Psoas muscle (tissue), 8 donors: ENCODE measurements around the gene TCERG1L. TPM values are rescaled to one million over a fixed set of nuclear protein-coding genes. Genes with fewer than 3 reads are reported as not detected.

Source experiments
- ATAC-seq, 4 donors: fragments of 200-7000 bp; cut with Tn5 transposase; one replicate each; pipeline ENCODE4 v1.9.1; 2020; ENCODE audit warnings: moderate library complexity in 3 of 4, mild to moderate bottlenecking in 2 of 4
- DNase-seq, 2 donors: peaks; one replicate each; pipeline ENCODE4 v3.0.0-alpha.2; 2020
- H3K27ac ChIP-seq: fragments of 200-600 bp; one replicate; pipeline ENCODE4 v1.8.0; 2022
- H3K27me3 ChIP-seq, 3 donors: fragments of 200-600 bp in 1 of 3; one replicate each; pipeline versions ENCODE4 v1.6.1 to v1.8.0; 2013 to 2022; ENCODE audit warnings: low read length in 2 of 3, mild to moderate bottlenecking in 2 of 3, moderate library complexity in 1 of 3; ENCODE audit not compliant: insufficient read depth in 3 of 3
- H3K36me3 ChIP-seq, 2 donors: fragments of 200-600 bp in 1 of 2; one replicate each; pipeline versions ENCODE4 v1.6.1 to v1.8.0; 2013 to 2022; ENCODE audit warnings: low read depth in 1 of 2, mild to moderate bottlenecking in 1 of 2, moderate library complexity in 1 of 2; ENCODE audit not compliant: insufficient read depth in 1 of 2
- H3K4me1 ChIP-seq: fragments of 200-600 bp; one replicate; pipeline ENCODE4 v1.8.0; 2022
- H3K4me3 ChIP-seq: fragments of 200-600 bp; one replicate; pipeline ENCODE4 v1.8.0; 2022; ENCODE audit warnings: mild to moderate bottlenecking
- H3K9me3 ChIP-seq: fragments of 200-600 bp; one replicate; pipeline ENCODE4 v1.8.0; 2022
- CTCF ChIP-seq: fragments of 200-600 bp; IDR thresholded peaks from one replicate; pipeline ENCODE4 v1.8.0; 2022; ENCODE audit warnings: antibody characterized with exemption
- WGBS, 3 donors: extraction: QIAGEN DNeasy Blood & Tissue Kit; methylation state at CpG; one replicate each; pipeline versions ENCODE4 v1.1.6 to v1.1.7; 2013; 5-methylcytosine and 5-hydroxymethylcytosine counted together
- intact Hi-C, 2 donors: fragments of 100-400 bp; cut with DNase I; formaldehyde crosslinking; loops; one replicate each; pipeline versions ENCODE4 v1.11.0 to v1.14.2; 2022
- polyA plus RNA-seq, 3 donors: library from polyadenylated mRNA; stranded (reverse); fragments of 200-250 nt; gene quantifications; one replicate each; pipeline ENCODE4 v1.2.3, GENCODE V29; 2013
- total RNA-seq, 4 donors: library from RNA; stranded (reverse); fragmentation: NEBNext Ultra II Directional in 2 of 4; extraction: Animal tissue kit (Norgen Biotek cat#: 25700) in 2 of 4; gene quantifications; one replicate each; pipeline versions ENCODE4 v1.2.1 to v1.2.4, GENCODE V29; 2021 to 2023
- donor health status: healthy with polysubstance abuse.
- donor health status: DM: no; HTN: no; CAD: no; lungs with moderate emphysema.
- donor health status: Bipolar disorder and iron deficiency.
- donor health status: healthy.
- donor health status: DM: yes; HTN: yes; CAD: no.
- donor health status: DM: no; HTN: no; CAD: no.
- donor health status: DM: no; HTN: no; CAD: no.
- donor health status: DM: yes; HTN: yes; CAD: no.

Gene TCERG1L
- total and polyA plus RNA-seq, 7 donors, result 0.01 TPM; not detected in 6

GRCh38 chr10:131174651-131175540 lies 136.6 kb downstream of the TCERG1L start:
- H3K27ac ChIP-seq, result no peak overlapping the region
- WGBS, 3 donors, result 70 to 78% (median 76%) methylated on average over 15 of the region's 15 CpGs
- H3K4me3 ChIP-seq, result no peak overlapping the region
- ATAC-seq (no peak), DNase-seq (no peak)
- H3K9me3 ChIP-seq, result no peaks in the 10 kb centered on the region
- TF ChIP-seq CTCF, result no peak
- no peaks in the 10 kb centered on the region for H3K4me1 ChIP-seq
- intact Hi-C loops, result no loop called here
- H3K36me3 ChIP-seq, result no peaks in the 10 kb centered on the region
- peaks cover 0 to 23% (median 3%) of the 10 kb centered on the region in 3 donors for H3K27me3 ChIP-seq

- Histone ChIP-seq H3K9me3 (no peaks in the 10 kb centered on the region), H3K36me3 (no peaks in the 10 kb centered on the region), H3K27ac (no peak overlapping the region), H3K4me1 (no peaks in the 10 kb centered on the region), H3K27me3 (peaks cover 0 to 17% (median 3%) of the 10 kb centered on the region in 3 donors), H3K4me3 (no peak overlapping the region)
- no peak for TF ChIP-seq CTCF
- ATAC-seq (no peak), DNase-seq (no peak)
- intact Hi-C loops, result no loop called here
- WGBS, 3 donors, result 28 to 39% (median 28%) methylated on average over 10 to 13 of the region's 13 CpGs
Measured at GRCh38 chr10:131174211-131174565, 137.3 kb downstream of the TCERG1L start.

GRCh38 chr10:131173484-131174210 lies 137.9 kb downstream of the TCERG1L start:
- Histone ChIP-seq H3K4me1 (no peaks in the 10 kb centered on the region), H3K27ac (no peak overlapping the region), H3K9me3 (no peaks in the 10 kb centered on the region), H3K36me3 (no peaks in the 10 kb centered on the region), H3K27me3 (peaks cover 0 to 13% (median 3%) of the 10 kb centered on the region in 3 donors), H3K4me3 (no peak overlapping the region)
- WGBS, 3 donors, result 69 to 75% (median 75%) methylated on average over 12 of the region's 12 CpGs
- ATAC-seq (no peak), DNase-seq (no peak)
- intact Hi-C loops, result no loop called here
- TF ChIP-seq CTCF, result no peak

- WGBS, 3 donors, result 86 to 93% (median 90%) methylated on average over 14 of the region's 14 CpGs
- intact Hi-C loops, result no loop called here
- no peaks in the 10 kb centered on the region for H3K4me1 ChIP-seq
- no peak for ATAC-seq
- H3K9me3 ChIP-seq, result no peaks in the 10 kb centered on the region
- no peak for TF ChIP-seq CTCF
- no peaks in the 10 kb centered on the region for H3K36me3 ChIP-seq
- H3K27me3 ChIP-seq, result peaks cover 0 to 6% (median 3%) of the 10 kb centered on the region in 3 donors
- H3K27ac ChIP-seq, result no peak overlapping the region
- DNase-seq, result no peak
- no peak overlapping the region for H3K4me3 ChIP-seq
Measured at GRCh38 chr10:131172433-131172832, 139.1 kb downstream of the TCERG1L start.
